GM10266 (cell line): Measurements from ENCODE around the gene OR2S2.
"Not testable (repeated sequence)": the region's sequence is repeated elsewhere in the genome, so short reads cannot be mapped to it uniquely, and the experiment has no call there.

Experiments
- DNase-seq: peaks from one replicate; pipeline ENCODE4 v3.0.0; 2012; ENCODE audit errors: extremely low spot score
- CTCF ChIP-seq: IDR thresholded peaks from 2 replicates; pipeline ENCODE4 v1.5.1; 2012; ENCODE audit warnings: mild to moderate bottlenecking, low read depth; ENCODE audit not compliant: control insufficient read depth, insufficient read depth; ENCODE audit errors: missing control alignments

OR2S2 gene

GRCh38 chr9:35938474-35939356 lies 19.2 kb downstream of the OR2S2 start:
- DNase-seq = no peak
- no peak for TF ChIP-seq CTCF

GRCh38 chr9:35937227-35937626 lies 20.7 kb downstream of the OR2S2 start:
- DNase-seq = no peak
- TF ChIP-seq CTCF = no peak

- TF ChIP-seq CTCF = no peak
- no peak for DNase-seq
These were observed 22.0 kb downstream of the OR2S2 start for GRCh38 chr9:35935755-35936509.

- no peak for DNase-seq
- no peak for TF ChIP-seq CTCF
These were observed 22.7 kb downstream of the OR2S2 start for GRCh38 chr9:35935261-35935660.

- DNase-seq = not testable (repeated sequence)
These were observed 23.9 kb downstream of the OR2S2 start for GRCh38 chr9:35934069-35934468.

- DNase-seq = no peak
- TF ChIP-seq CTCF = no peak
These were observed 24.3 kb downstream of the OR2S2 start for GRCh38 chr9:35933550-35934067.

- no peak for DNase-seq
- no peak for TF ChIP-seq CTCF
These were observed 25.2 kb downstream of the OR2S2 start for GRCh38 chr9:35932735-35933134.
